Mucosa of gallbladder (tissue), 1 donor: Measurements from ENCODE around the gene SPINT3. TPM values are rescaled to one million over a fixed set of nuclear protein-coding genes. Genes with fewer than 3 reads are reported as not detected.
A peak's percentile ranks its signal among the peaks of the same experiment; 100 is the strongest.
"Not testable (repeated sequence)": the region's sequence is repeated elsewhere in the genome, so short reads cannot be mapped to it uniquely, and the experiment has no call there.

ENCODE experiments used
- DNase-seq: peaks from one replicate; pipeline ENCODE4 v3.0.0-alpha.2; 2020; ENCODE audit warnings: low spot score
- total RNA-seq: library from RNA; stranded (reverse); gene quantifications from one replicate; pipeline ENCODE4 v1.2.1, GENCODE V29; 2021
- donor health status: DM: no; HTN: no; CAD: no.

The SPINT3 gene
- total RNA-seq, 1 donor from 2014 or later = not detected

GRCh38 chr20:45502561-45502960 lies 12.9 kb downstream of the SPINT3 start:
- DNase-seq = no peak

GRCh38 chr20:45501600-45501999 lies 13.8 kb downstream of the SPINT3 start:
- DNase-seq = no peak

- DNase-seq = peak; percentile 23
Measured at GRCh38 chr20:45500022-45500421, 15.4 kb downstream of the SPINT3 start.

- DNase-seq = no peak
Measured at GRCh38 chr20:45497971-45498494, 17.4 kb downstream of the SPINT3 start.

GRCh38 chr20:45496166-45496565 lies 19.3 kb downstream of the SPINT3 start:
- no peak for DNase-seq

- no peak for DNase-seq
Measured at GRCh38 chr20:45495501-45495941, 19.9 kb downstream of the SPINT3 start.

GRCh38 chr20:45489083-45489531 lies 26.3 kb downstream of the SPINT3 start:
- no peak for DNase-seq

GRCh38 chr20:45487231-45487635 lies 28.2 kb downstream of the SPINT3 start:
- DNase-seq = no peak

GRCh38 chr20:45485388-45485787 lies 30.0 kb downstream of the SPINT3 start:
- DNase-seq = no peak

- no peak for DNase-seq
Measured at GRCh38 chr20:45484676-45485075, 30.7 kb downstream of the SPINT3 start.

GRCh38 chr20:45479822-45480221 lies 35.6 kb downstream of the SPINT3 start:
- DNase-seq = no peak

- DNase-seq = peak; percentile 51
Measured at GRCh38 chr20:45477530-45478148, 37.8 kb downstream of the SPINT3 start.

GRCh38 chr20:45472286-45472685 lies 43.1 kb downstream of the SPINT3 start:
- not testable (repeated sequence) for DNase-seq

GRCh38 chr20:45470937-45471336 lies 44.5 kb downstream of the SPINT3 start:
- no peak for DNase-seq

- peak; percentile 45 for DNase-seq
Measured at GRCh38 chr20:45470262-45470931, 45.0 kb downstream of the SPINT3 start.

GRCh38 chr20:45469336-45470261 lies 45.8 kb downstream of the SPINT3 start, which contains the start of gene WFDC2:
Gene WFDC2, plus strand, starts transcription at chr20:45469753. Its CDS starts 29 bp downstream, at chr20:45469782.
- DNase-seq = no peak

- DNase-seq = peak; percentile 50
Measured at GRCh38 chr20:45467861-45468260, 47.6 kb downstream of the SPINT3 start.

- DNase-seq = no peak
Measured at GRCh38 chr20:45467172-45467571, 48.2 kb downstream of the SPINT3 start.

GRCh38 chr20:45465491-45466266 lies 49.7 kb downstream of the SPINT3 start:
- DNase-seq = no peak

- DNase-seq = no peak
Measured at GRCh38 chr20:45463709-45464108, 51.7 kb downstream of the SPINT3 start.
